Stimulated activated CD4-positive, alpha-beta T cell treated with anti-CD3 and anti-CD28 coated beads, Interleukin-1b, Interleukin-23, amount 100 ng/mL, for 48 hours (primary cell): ENCODE data around the gene EHD2.
"Not testable (repeated sequence)": the region's sequence is repeated elsewhere in the genome, so short reads cannot be mapped to it uniquely, and the experiment has no call there.

ENCODE experiments used
- DNase-seq: peaks from one replicate; pipeline ENCODE4 v3.0.0-alpha.2; 2020

EHD2 gene

DNA sequence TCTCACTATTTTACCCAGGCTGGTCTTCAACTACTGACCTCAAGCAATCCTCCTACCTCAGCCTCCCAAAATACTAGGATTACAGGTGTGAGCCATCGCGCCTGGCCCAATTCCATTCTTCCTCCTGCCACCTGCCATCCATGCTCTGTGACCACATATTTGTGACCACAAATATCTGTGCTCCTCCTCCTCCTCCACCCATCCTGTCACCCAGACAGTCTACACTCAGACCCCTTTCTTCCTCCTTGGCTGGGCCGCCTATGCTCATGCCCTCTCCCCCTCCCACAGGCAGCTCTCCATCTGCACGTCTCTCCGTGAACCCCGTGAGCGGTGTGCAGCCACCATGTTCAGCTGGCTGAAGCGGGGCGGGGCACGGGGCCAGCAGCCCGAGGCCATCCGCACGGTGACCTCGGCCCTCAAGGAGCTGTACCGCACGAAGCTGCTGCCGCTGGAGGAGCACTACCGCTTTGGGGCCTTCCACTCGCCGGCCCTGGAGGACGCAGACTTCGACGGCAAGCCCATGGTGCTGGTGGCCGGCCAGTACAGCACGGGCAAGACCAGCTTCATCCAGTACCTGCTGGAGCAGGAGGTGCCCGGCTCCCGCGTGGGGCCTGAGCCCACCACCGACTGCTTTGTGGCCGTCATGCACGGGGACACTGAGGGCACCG is 3.2 kb downstream of the EHD2 start:
- DNase-seq: no peak

DNA sequence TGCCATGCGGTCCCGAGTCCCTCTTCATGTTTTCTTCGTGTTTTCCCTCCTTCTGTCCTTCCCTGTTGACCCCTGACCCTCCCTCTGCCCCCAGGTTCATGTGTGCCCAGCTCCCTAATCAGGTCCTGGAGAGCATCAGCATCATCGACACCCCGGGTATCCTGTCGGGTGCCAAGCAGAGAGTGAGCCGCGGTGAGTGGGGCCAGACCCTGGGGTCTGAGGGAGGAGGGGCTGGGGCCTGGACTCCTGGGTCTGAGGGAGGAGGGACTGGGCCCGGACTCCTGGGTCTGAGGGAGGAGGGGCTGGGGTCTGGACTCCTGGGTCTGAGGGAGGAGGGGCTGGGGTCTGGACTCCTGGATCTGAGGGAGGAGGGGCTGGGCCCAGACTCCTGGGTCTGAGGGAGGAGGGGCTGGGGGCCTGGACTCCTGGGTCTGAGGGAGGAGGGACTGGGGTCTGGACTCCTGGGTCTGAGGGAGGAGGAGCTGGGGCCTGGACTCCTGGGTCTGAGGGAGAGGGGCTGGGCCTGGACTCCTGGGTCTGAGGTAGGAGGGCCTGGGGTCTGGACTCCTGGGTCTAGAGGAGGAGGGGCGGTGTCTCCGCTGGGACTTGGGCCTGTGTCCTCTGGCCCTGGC is 5.3 kb downstream of the EHD2 start:
- DNase-seq: not testable (repeated sequence)

DNA sequence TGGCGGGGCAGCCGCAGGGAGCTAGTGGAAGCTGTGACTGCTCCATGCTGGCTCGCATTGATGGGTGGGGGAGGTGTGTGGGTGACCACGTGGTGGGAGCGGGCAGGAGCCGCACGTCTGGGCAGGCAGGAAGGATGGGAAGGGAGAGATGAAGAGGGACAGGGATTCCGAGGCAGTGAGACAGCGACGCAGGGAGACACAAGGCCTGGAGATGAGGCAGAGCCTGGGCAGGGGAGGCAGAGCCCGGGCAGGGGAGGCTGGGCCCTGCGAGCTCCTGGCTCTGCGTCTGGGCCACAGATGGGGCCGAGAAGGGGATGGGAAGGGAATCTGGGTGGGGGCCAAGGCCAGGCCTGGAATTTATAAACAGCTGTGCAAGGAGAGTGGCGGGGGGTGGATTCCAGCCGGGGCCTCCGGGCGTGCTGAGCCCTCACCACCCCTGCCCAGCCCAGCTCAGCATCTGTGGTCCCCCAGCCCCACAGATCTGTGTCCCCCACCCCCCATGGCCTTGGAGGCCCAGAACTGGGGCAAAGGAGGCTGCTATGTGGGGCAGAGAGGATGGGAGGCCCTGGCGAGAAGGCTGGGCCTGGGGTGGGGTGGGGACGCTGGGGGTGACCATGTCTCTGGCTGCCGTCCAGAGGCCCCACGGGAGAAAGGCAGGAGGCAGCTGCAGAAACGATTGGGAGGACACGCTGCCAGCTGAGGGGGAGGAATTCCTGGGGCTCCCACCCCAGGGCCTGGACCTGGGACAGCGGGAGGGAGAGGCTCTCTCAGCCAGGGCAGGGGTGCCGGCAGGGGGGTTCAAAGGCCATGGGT is 6.0 kb downstream of the EHD2 start:
- DNase-seq: no peak

DNA sequence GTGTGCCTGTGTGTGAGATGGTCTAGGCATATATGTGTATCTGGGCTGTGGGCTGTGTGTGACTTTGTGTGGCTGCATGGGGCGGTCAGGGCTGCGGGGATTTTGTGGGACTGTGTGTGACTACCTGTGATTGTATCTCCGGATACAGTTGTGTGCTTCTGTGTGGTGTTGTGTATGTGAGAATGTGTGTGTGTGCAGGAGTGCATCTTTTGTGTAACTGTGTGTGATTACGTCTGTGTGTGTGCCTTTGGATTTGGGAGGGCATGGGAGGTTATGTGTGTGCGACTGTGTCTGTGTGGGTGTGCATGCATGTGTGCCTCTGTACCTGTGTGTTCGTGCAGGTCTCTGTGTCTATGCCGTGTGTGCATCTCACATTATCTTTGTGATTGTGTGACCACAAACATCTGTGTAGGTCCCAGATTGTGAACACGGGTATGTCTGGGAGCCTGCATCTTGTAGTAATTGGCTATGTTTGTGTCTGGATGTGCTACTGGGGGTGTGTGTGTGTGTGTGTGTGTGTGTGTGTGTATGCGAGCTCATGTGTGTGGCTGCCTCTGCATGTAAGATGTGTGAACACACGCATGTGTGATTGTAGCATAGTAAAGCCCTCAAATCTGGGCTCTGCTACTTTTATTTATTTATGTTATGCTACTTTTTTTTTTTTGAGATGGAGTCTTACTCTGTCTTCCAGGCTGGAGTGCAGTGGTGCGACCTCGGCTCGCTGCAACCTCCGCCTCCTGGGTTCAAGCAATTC is 7.6 kb downstream of the EHD2 start:
- no peak for DNase-seq

DNA sequence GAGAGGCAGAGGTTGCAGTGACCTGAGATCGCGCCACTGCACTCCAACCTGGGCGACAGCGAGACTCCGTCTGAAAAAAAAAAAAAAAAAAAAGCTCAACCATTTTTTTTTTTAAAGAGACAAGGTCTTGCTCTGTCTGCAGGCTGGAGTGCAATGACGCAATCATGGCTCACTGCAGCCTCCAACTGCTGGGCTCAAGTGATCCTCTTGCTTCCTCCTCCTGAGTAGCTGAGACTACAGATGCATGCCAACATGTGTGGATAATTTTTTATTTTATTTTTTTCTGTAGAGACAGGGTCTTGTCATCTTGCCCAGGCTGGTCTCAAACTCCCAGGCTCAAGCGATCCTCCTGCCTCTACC is 10.3 kb downstream of the EHD2 start:
- peak; percentile 63 for DNase-seq

DNA sequence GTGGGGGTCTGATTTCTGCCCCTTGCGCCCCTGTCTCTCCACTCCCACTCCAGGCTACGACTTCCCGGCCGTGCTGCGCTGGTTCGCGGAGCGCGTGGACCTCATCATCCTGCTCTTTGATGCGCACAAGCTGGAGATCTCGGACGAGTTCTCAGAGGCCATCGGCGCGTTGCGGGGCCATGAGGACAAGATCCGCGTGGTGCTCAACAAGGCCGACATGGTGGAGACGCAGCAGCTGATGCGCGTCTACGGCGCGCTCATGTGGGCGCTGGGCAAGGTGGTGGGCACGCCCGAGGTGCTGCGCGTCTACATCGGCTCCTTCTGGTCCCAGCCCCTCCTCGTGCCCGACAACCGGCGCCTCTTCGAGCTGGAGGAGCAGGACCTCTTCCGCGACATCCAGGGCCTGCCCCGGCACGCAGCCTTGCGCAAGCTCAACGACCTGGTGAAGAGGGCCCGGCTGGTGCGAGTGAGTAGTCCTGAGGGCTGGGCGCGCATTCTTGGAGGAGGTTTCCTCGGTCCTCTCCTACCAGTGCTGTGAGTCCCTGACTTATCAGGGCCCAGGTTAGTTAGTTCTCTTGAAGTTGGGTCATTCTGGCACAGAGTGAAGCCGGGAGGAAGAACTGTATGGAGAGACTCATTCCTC is 12.7 kb downstream of the EHD2 start:
- no peak for DNase-seq

DNA sequence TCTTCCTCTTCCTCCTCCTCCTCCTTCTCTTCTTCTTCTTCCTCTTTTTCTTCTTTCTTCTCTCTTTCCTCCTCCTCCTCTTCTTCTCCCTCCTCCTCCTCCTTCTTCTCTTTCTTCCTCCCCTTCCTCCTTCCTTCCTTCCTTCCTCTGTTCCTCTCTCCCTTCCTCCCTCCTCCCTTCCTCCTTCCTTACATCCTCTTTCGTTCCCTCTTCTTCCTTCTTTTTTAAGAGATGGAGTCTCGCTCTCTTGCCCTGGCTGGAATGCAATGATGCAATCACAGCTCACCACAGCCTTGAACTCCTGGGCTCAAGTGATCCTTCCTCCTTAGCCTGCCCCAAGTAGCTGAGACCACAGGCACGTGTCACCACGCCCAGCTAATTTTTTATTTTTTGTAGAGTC is 13.2 kb downstream of the EHD2 start:
- DNase-seq: no peak

DNA sequence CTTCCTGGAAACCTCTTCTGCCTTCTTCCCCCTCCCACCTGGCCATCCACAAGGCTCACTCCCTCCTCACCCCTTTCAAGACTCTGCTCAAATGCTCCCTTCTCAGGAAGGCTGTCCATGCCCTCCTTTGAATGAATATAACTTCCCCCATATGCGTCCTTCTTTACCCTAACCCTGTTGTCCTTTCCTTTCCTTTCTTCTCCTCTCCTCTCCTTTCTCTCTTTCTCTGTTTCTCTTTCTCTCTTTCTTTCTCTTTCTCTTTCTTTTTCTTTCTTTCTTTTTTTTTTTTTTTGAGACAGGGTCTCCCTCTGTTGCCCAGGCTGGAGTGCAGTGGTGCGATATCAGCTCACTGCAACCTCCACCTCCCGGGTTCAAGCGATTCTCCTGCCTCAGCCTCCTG is 15.1 kb downstream of the EHD2 start:
- not testable (repeated sequence) for DNase-seq

DNA sequence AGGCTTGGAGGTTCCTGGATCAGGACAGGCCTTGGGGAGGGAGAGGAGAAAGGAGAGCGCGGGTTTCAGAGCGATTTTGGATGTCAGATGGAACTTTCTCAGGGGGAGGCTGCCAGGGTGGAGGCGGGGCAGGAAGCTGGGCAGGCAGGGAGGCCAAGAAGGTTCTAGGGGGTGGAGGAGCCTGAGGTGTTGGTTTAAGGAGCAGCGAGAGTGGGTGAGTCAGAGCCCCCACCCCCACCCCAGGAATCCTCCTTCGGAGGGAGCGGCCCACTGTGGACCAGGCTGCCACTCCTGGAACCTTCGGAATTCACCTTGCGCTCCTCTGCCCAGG is 16.2 kb downstream of the EHD2 start:
- DNase-seq: no peak

DNA sequence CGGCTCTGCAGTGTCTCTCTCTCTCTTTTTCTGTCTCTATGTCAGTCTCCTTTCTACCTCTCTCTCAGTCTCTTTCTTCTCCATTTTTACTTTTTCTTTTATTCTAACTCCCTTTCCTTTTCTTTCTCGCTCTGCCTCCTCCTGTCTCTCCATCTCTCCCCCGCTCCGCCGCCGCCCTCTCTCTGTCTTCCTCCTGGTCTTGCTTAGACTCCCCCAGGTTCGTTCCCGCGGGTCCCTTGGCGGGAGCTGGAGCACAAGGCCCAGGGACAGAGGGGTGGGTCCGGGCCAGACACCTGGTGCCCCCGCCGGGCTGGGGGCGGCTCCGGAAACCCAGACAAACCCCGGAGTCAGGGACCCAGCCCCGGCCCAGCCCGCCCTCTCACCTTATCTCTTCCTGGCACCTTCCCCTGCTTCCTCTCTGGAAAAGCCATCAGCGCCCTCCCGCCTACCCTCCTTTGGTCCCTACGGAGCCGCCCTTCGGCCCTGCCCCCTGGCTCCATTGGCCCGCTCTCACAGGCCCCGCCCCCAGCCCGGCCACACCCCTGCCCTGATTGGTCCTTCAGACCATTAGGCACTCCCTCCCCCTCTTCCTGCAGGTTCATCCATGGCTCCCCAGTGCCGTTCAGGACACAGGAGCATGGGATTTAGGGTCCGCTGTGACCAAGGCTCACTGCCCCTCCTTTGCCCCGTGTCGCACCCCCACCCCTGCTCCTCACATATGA is 16.7 kb downstream of the EHD2 start:
- peak; percentile 78 for DNase-seq

DNA sequence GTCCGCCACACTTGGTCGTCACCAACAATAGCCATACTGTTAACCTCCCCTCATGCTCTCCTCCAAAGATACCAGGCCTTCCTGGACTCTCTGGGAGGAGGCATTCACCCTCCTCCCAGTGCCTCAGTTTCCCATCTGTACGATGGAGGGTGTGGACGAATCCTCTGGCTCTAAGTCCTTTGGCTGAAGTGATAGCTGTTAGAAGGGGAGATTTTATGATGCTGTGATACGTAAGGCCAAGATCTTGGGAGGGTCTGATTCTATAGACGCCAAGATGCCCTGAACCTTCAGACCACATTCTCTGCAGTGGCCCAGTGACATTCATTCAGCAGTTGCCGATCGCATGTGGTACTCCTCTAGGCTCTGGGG is 17.3 kb downstream of the EHD2 start:
- DNase-seq: no peak

DNA sequence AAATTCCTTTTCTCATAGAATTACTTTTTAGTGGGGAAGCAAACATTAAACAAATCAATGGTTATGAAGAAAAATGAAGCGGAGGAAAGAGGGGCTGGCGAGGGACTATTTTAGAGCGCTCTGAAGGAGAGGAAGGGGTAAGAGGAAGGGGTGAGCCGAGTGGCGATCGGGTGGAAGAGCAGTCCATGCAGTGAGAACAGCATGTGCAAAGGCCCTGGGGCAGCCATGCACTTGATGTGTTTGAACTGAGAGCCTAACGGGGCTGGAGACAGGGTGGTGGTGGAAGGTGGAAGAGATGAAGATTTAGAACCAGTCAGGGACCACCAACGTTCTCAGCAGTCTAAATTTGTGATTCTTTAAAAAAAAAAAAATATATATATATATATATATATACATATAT is 17.7 kb downstream of the EHD2 start:
- no peak for DNase-seq

DNA sequence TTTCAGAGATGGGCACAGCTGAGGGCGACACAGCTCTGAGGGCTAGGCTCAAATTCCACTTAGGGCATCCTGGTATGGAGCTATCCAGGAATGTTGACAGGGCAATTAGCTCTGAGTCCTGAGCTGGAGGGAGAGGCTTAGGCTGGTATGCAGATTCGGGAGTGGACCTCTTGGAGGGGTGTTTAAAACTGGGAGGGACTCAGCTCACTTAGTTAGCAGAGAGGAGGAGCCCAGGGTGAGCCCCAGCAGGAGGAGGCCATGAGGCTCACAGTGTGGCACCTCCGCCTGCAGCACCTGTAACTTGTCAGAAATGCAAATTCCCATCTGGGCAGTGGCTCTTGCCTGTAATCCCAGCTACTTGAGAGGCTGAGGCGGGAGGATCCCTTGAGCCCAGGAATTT is 21.9 kb downstream of the EHD2 start:
- DNase-seq: no peak

DNA sequence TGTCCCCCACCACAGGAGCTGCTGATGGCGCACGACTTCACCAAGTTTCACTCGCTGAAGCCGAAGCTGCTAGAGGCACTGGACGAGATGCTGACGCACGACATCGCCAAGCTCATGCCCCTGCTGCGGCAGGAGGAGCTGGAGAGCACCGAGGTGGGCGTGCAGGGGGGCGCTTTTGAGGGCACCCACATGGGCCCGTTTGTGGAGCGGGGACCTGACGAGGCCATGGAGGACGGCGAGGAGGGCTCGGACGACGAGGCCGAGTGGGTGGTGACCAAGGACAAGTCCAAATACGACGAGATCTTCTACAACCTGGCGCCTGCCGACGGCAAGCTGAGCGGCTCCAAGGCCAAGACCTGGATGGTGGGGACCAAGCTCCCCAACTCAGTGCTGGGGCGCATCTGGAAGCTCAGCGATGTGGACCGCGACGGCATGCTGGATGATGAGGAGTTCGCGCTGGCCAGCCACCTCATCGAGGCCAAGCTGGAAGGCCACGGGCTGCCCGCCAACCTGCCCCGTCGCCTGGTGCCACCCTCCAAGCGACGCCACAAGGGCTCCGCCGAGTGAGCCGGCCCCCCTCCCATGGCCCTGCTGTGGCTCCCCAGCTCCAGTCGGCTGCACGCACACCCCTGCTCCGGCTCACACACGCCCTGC is 27.8 kb downstream of the EHD2 start:
- no peak for DNase-seq

DNA sequence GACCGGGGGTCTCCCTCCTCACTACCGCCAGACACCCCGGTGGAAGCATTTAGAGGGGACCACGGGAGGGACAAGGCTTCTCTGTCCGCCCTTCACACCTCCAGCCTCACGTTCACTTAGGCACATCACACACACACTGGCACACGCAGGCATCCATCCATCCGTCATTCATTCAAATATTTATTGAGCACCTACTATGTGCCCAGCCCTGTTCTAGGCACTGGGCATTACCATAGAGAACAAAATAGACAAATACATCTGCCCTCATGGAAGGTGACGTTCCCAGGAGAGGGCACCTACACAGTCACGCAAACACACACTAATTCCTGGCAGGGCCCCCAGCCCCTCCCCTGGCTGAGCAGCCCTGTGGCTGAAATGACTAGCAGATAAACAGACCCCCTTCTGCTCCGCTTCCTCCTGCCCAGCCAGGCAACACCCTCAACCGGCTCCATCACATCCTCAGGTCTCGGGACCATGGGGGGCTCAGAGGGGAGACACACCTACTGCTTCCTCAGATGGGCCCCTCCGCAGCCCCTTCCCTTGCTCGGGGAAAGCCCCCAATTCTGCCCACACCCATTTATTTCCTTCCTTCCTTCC is 28.4 kb downstream of the EHD2 start:
- no peak for DNase-seq

DNA sequence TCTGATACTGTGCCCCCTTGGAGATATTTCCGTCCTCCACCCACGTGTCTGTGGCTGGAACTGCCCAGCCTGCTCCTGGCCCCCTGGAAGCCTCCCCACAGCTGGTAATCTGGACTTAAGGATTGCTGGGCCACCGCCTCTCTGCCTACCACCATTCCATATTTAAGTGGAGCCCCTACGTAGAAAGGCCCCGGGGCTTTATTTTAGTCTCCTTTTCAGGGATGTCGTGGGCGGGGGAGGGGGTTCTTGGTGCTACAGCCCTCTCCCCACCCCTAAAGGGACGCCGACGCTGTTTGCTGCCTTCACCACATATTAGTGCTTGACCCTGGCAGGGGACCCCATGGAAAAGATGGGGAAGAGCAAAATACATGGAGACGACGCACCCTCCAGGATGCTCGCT is 29.4 kb downstream of the EHD2 start:
- no peak for DNase-seq

DNA sequence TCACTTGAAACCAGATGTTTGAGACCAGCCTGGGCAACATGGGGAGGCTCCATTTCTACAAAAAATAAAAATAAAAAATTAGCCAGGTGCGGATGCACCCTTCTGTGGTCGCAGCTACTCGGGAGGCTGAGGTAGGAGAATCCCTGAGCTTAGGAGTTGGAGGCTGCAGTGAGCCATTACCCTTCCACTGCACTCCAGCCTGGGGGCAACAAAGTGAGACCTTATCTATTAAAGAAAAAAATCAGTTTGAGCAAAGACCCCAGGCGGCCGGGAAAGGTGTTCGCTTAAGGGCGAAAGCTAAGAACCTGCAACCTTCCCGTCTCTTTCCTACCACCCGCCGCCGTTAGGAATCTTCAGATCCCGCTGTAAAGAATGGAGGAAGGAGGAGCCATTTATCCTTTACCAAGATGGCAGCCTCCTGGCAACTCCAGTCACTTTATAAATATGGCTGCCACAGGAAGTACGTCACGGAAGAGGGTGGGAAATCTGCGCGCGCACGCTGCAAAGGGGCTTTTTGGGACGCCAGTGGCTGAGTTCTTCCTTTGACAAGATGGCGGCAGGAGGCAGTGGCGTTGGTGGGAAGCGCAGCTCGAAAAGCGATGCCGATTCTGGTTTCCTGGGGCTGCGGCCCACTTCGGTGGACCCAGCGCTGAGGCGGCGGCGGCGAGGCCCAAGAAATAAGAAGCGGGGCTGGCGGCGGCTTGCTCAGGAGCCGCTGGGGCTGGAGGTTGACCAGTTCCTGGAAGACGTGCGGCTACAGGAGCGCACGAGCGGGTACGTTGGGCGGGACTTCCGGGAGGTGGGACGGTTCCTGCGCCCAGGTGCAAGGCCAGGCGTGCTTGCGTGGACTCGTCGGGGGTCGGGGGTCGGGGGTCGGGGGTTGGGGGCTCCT is 32.0 kb downstream of the EHD2 start, which contains the start of gene NOP53:
Gene NOP53 (plus strand): TSS at position 537 of the 892 bp plus-strand sequence. CDS start 14 bp downstream, at position 551.
- peak; percentile 97 for DNase-seq

DNA sequence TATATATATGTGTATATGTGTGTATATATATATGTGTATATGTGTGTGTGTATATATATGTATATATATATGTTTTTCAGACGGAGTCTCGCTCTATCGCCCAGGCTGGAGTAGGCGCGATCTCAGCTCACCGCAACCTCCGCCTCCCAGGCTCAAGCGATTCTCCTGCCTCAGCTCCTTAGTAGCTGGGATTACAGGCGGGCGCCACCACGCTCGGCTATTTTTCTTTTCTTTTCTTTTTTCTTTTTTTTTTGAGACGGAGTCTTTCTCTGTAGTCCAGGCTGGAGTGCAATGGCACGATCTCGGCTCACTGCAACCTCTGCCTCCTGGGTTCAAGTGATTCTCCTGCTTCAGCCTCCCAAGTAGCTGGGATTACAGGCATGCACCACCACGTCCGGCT is 32.9 kb downstream of the EHD2 start:
- DNase-seq: not testable (repeated sequence)

DNA sequence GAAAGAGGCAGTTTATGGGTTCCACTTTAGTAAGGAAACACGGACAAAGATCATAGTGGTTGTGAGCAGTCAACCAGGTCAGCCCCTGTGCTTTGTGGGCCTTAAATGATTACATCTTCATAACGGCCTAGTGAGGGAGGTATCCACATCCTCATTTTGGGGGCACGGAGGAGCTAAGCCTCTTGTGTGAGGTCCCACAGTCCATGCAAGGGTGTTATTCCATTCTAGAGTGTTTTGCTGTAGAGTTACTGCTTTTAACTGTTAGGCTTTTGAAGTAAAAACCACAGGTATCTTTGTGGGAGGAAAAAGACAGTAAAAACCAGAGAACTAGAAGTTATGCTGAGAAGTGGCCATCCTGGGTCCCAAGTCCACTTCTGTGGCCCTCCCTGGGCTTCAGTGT is 36.1 kb downstream of the EHD2 start:
- no peak for DNase-seq

DNA sequence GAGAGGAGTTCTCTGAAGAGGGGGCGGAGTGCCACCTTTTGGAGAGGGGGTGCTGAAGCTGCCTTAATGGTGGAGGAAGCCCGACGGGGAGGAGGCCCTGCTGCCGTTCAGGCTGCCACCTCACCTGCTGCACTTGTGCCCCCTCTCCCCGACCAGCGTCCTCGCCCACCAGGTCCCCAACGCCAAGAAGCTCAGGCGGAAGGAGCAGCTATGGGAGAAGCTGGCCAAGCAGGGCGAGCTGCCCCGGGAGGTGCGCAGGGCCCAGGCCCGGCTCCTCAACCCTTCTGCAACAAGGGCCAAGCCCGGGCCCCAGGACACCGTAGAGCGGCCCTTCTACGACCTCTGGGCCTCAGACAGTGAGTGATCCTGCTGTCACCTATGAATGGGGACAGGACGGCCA is 37.5 kb downstream of the EHD2 start:
- no peak for DNase-seq
